ENCODE measurements around the gene SMIM45.

Gene SMIM45

DNA sequence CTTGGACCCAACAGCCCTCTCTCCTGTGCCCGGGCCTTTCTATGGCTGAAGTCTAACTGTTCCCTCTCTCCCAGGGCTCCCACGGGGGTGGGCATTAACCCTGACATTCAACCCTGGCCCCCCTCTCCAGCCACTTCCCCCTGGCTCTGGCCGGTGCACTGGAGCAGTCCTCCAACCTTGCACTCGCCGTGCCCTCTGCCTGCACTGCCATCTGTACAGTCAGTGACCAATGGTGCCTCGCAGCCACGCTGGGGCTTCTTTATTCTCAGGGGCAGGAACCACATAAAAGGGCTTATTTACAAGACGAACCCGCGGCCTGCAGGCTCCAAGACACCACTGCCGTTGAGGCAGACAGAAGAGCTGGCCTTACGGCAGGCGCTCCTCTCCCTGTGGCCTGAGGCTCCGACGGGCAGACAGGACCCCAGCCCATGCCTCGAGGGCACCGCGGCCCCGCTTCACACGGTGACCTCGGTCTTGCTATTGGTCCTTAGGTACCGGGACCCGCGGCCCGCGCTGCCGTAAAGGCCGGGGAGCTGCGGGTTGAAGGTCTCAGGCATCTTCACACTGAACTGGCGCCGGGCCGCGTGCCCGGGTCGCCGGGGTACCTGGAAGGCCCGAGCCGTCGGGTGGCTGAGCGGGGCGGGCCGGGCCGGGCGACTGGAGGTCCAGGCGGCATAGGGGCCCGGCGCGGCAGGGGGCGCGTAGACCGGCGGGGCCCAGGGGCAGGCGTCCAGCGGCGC lies 42.5 kb upstream of the SMIM45 start:
- H3K79me1 ChIP-seq (ENCODE audit: low read depth in 1 of 2, low read length in 2 of 2), result no peaks in the 10 kb centered on the region
- H4K8ac ChIP-seq (ENCODE audit: low read depth in 2 of 2, low read length in 2 of 2), result no peak overlapping the region
- peaks cover 7% of the 10 kb centered on the region for H4K20me1 ChIP-seq (ENCODE audit: insufficient read depth, low read length)
- no peak overlapping the region for H2BK20ac ChIP-seq (ENCODE audit: low read depth, low read length)
- peaks cover 5% of the 10 kb centered on the region; the same call in 1 of the 2 replicates for H3K36me3 ChIP-seq (ENCODE audit: control insufficient read depth, insufficient read depth, low read length)
- no peaks in the 10 kb centered on the region for H3K9me3 ChIP-seq (ENCODE audit: control insufficient read depth, insufficient read depth, low read length)
- no peaks in the 10 kb centered on the region for H3K9me1 ChIP-seq (ENCODE audit: insufficient read depth, low read length)
- in situ Hi-C loops (cut with MboI; ENCODE audit: low sequenced_read_pairs) (no loop called here), intact Hi-C loops (cut with micrococcal nuclease) (no loop called here), dilution Hi-C loops (cut with HindIII; ENCODE audit: low sequenced_read_pairs, unreplicated experiment) (no loop called here)
- peak overlapping the region; percentile 2 for H2AFZ ChIP-seq (replicated peaks; ENCODE audit: low read length, poor library complexity)
- H2AK9ac ChIP-seq (replicated peaks; ENCODE audit: low read depth, low read length, poor library complexity), result peak overlapping the region; percentile 52
- H3K4me1 ChIP-seq (ENCODE audit: control insufficient read depth, insufficient read depth, low read length), result peaks cover 2% of the 10 kb centered on the region; the same call in 1 of the 2 replicates
- H3K4ac ChIP-seq (ENCODE audit: low read depth, low read length), result no peak overlapping the region
- WGBS, 2 experiments (ENCODE audit: extremely low coverage in 2 of 2, insufficient read length in 1 of 2), result 37% methylated on average over 19 of the region's 55 CpGs; no CpG with 5 or more reads in 1 of the 2 experiments
- H4K5ac ChIP-seq (ENCODE audit: low read depth, low read length), result no peak overlapping the region
- H2BK120ac ChIP-seq (ENCODE audit: low read depth, low read length), result no peak overlapping the region
- H2AK5ac ChIP-seq (ENCODE audit: low read depth, low read length), result no peak overlapping the region
- ChIA-PET POLR2A (ENCODE audit: unreplicated experiment) (no interaction called here), CTCF (no interaction called here)
- no peak overlapping the region for H3K18ac ChIP-seq (ENCODE audit: low read depth, low read length)
- no peak overlapping the region for H3K27ac ChIP-seq (ENCODE audit: insufficient read depth, low read length)
- ATAC-seq (ENCODE audit: low read depth), result no peak
- DNase-seq, result no peak
- H2BK5ac ChIP-seq (ENCODE audit: low read depth, low read length, poor library complexity, severe bottlenecking), result no peak overlapping the region
- H3K9ac ChIP-seq (ENCODE audit: low read depth, low read length), result no peak overlapping the region
- no TSS peak for BruUV-seq (replicated peaks)
- no peak overlapping the region; the same call in 1 of the 2 replicates for H3K4me3 ChIP-seq (ENCODE audit: insufficient read depth, low read depth, low read length)
- H3K56ac ChIP-seq (ENCODE audit: extremely low read depth, insufficient read depth, low read length), result no peak overlapping the region
- H3K23ac ChIP-seq (ENCODE audit: low read depth, low read length), result no peak overlapping the region
- H3K4me2 ChIP-seq (ENCODE audit: low read depth, low read length), result no peak overlapping the region
- H4K91ac ChIP-seq (ENCODE audit: insufficient read depth, low read depth, low read length), result no peak overlapping the region
- TF ChIP-seq FOS (IDR thresholded peaks at IDR 0.05; ENCODE audit: low read depth, low read length) (no peak), RCOR1 (IDR thresholded peaks at IDR 0.05; ENCODE audit: insufficient replicate concordance, low read length) (no peak)
- TF ChIP-seq, protein P1, sequence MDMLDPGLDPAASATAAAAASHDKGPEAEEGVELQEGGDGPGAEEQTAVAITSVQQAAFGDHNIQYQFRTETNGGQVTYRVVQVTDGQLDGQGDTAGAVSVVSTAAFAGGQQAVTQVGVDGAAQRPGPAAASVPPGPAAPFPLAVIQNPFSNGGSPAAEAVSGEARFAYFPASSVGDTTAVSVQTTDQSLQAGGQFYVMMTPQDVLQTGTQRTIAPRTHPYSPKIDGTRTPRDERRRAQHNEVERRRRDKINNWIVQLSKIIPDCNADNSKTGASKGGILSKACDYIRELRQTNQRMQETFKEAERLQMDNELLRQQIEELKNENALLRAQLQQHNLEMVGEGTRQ (IDR thresholded peaks at IDR 0.05; ENCODE audit: low read depth, low read length), result no peak
- H3K14ac ChIP-seq (replicated peaks; ENCODE audit: low read depth, low read length), result no peak overlapping the region
- peaks cover 52% of the 10 kb centered on the region for H3K27me3 ChIP-seq (ENCODE audit: control insufficient read depth, insufficient read depth, low read length)
- H2BK15ac ChIP-seq (ENCODE audit: low read depth, low read length), result no peak overlapping the region

All from IMR-90 (cell line).